DND-41 (cell line): Measurements from ENCODE around the gene AGAP1.

Experiments
- ATAC-seq: fragments of 200-7000 bp; cut with Tn5 transposase; 3 replicates; pipeline ENCODE4 v1.9.1; 2021; ENCODE audit warnings: low read depth; ENCODE audit not compliant: insufficient read depth
- DNase-seq: peaks from one replicate; pipeline ENCODE4 v3.0.0-alpha.2; 2020
- H2AFZ ChIP-seq: 2 replicates; pipeline ENCODE4 v1.6.0; 2012; ENCODE audit warnings: low read depth, low read length
- H3K27ac ChIP-seq: 2 replicates; pipeline ENCODE4 v1.5.1; 2012; ENCODE audit warnings: low read length, inconsistent platforms
- H3K27me3 ChIP-seq: fragments of 200-600 bp; sonication (generic); 2 replicates; pipeline ENCODE4 v1.6.0; 2012; ENCODE audit warnings: low read length, mild to moderate bottlenecking, inconsistent platforms; ENCODE audit not compliant: insufficient read depth, poor library complexity
- H3K36me3 ChIP-seq: 2 replicates; pipeline ENCODE4 v1.5.1; 2012; ENCODE audit warnings: low read length, inconsistent platforms; ENCODE audit not compliant: insufficient read depth
- H3K4me1 ChIP-seq: 2 replicates; pipeline ENCODE4 v1.5.1; 2012; ENCODE audit warnings: mild to moderate bottlenecking, low read length; ENCODE audit not compliant: insufficient read depth
- H3K4me2 ChIP-seq: 2 replicates; pipeline ENCODE4 v1.6.0; 2012; ENCODE audit warnings: mild to moderate bottlenecking, moderate library complexity, low read length, inconsistent platforms; ENCODE audit not compliant: insufficient read depth
- H3K4me3 ChIP-seq, 2 experiments: fragments of 200-600 bp in 1 of 2; shearing (Covaris generic) in 1 of 2; 2 replicates each; pipeline ENCODE4 v1.5.1; 2012 to 2016; ENCODE audit warnings: inconsistent platforms in 2 of 2, low read length in 2 of 2, mild to moderate bottlenecking in 2 of 2, low read depth in 1 of 2, moderate library complexity in 1 of 2
- H3K79me2 ChIP-seq: 2 replicates; pipeline ENCODE4 v1.6.0; 2012; ENCODE audit warnings: low read length, inconsistent platforms; ENCODE audit not compliant: insufficient read depth
- H3K9ac ChIP-seq: 2 replicates; pipeline ENCODE4 v1.6.0; 2012; ENCODE audit warnings: low read depth, mild to moderate bottlenecking, inconsistent platforms, low read length, moderate library complexity
- H3K9me3 ChIP-seq: 2 replicates; pipeline ENCODE4 v1.5.1; 2012; ENCODE audit warnings: low read length, moderate library complexity, mild to moderate bottlenecking, inconsistent platforms; ENCODE audit not compliant: insufficient read depth, severe bottlenecking
- H4K20me1 ChIP-seq: 2 replicates; pipeline ENCODE4 v1.6.0; 2012; ENCODE audit warnings: low read length; ENCODE audit not compliant: insufficient read depth
- CTCF ChIP-seq: IDR thresholded peaks from 2 replicates; pipeline ENCODE4 v1.5.1; 2012; ENCODE audit warnings: borderline replicate concordance, low read length, moderate library complexity, mild to moderate bottlenecking; ENCODE audit not compliant: poor library complexity, severe bottlenecking; ENCODE audit errors: extremely low read depth
- EZH2 ChIP-seq: IDR thresholded peaks from 3 replicates; pipeline ENCODE4 v1.6.1; 2012; ENCODE audit warnings: borderline replicate concordance, low read depth, mild to moderate bottlenecking, moderate library complexity, low read length, inconsistent platforms; ENCODE audit not compliant: severe bottlenecking

The AGAP1 gene

DNA sequence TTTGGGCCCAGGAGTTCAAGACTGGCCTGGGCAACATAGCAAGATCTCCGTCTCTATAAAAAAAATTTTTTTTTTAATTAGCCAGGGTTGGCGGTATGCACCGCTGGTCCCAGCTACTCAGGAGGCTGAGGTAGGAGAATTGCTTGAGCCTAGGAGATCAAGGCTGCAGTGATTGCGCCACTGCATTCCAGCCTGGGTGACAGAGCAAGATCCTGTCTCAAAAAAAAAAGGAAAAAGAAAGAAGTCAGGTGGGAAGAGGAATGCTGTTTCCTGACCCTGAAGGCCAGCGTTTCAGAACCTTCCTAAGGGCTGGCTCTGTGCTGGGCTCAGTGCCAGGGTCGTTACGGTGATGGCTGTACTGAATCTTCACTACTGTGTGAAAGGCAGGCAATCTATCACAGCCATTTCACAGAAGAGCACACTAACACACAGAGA, 35.0 kb upstream of the AGAP1 start:
- H3K27me3 ChIP-seq, result peaks cover under 1% of the 10 kb centered on the region
- DNase-seq (no peak), ATAC-seq (no peak)
- H2AFZ ChIP-seq, result no peak overlapping the region
- no peaks in the 10 kb centered on the region for H3K9me3 ChIP-seq
- no peaks in the 10 kb centered on the region for H3K79me2 ChIP-seq
- no peak overlapping the region for H3K4me3 ChIP-seq
- no peak overlapping the region for H3K27ac ChIP-seq
- no peak overlapping the region for H3K4me2 ChIP-seq
- TF ChIP-seq CTCF (no peak), EZH2 (no peak)
- no peaks in the 10 kb centered on the region for H3K4me1 ChIP-seq
- no peaks in the 10 kb centered on the region for H3K36me3 ChIP-seq
- no peak overlapping the region for H3K9ac ChIP-seq
- no peaks in the 10 kb centered on the region for H4K20me1 ChIP-seq

DNA sequence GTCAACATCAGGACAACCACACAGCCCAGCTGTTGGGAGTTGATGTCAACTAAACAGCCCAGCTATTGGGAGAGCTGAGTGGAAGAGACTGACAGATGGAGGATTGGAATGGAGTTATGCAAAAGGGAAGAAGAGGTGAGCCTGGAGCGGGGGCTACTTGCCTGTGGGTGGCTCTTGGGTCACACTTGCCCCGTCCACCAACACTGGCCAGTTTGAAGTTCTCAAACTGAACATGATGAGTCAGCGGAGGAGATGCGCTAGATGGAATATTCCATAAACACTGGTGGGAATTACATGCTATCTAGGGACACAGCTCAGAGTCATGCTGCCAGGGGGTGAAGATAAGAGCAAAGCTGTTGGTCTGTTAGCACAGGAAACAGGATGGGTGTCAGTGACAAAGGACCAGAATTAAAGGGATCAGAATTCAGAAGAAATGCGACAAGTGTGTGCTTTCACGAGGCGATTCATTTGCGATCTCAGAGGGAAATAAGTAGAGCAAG, 33.2 kb upstream of the AGAP1 start:
- Histone ChIP-seq H3K27ac (no peak overlapping the region), H3K79me2 (no peaks in the 10 kb centered on the region), H3K4me1 (no peaks in the 10 kb centered on the region), H2AFZ (no peak overlapping the region), H3K27me3 (no peaks in the 10 kb centered on the region), H3K4me2 (no peak overlapping the region), H3K36me3 (no peaks in the 10 kb centered on the region), H3K4me3 (no peak overlapping the region), H3K9me3 (no peaks in the 10 kb centered on the region), H4K20me1 (no peaks in the 10 kb centered on the region), H3K9ac (no peak overlapping the region)
- ATAC-seq (no peak), DNase-seq (no peak)
- TF ChIP-seq EZH2 (no peak), CTCF (no peak)

- no peak overlapping the region for H3K4me2 ChIP-seq
- H4K20me1 ChIP-seq, result no peaks in the 10 kb centered on the region
- DNase-seq (no peak), ATAC-seq (no peak)
- TF ChIP-seq EZH2, result no peak
- TF ChIP-seq CTCF, result no peak
- no peaks in the 10 kb centered on the region for H3K9me3 ChIP-seq
- H3K36me3 ChIP-seq, result no peaks in the 10 kb centered on the region
- H3K27ac ChIP-seq, result no peak overlapping the region
- no peak overlapping the region for H3K9ac ChIP-seq
- H3K4me1 ChIP-seq, result no peaks in the 10 kb centered on the region
- no peaks in the 10 kb centered on the region for H3K27me3 ChIP-seq
- H3K79me2 ChIP-seq, result no peaks in the 10 kb centered on the region
- no peak overlapping the region for H2AFZ ChIP-seq
- no peak overlapping the region for H3K4me3 ChIP-seq
Measured at GRCh38 chr2:235461763-235462414, 32.0 kb upstream of the AGAP1 start.
